HCT116 (cell line): ENCODE measurements around the gene HDGFL3. TPM values are rescaled to one million over a fixed set of nuclear protein-coding genes. Genes with fewer than 3 reads are reported as not detected.

ENCODE experiments used
- ATAC-seq: fragments of 200-7000 bp; cut with Tn5 transposase; 2 replicates; pipeline ENCODE4 v1.9.1; 2020; ENCODE audit warnings: mild to moderate bottlenecking, moderate library complexity
- BruUV-seq: library from RNA; stranded (reverse); fragments of 400-500 nt; replicated peaks from 2 replicates; lab custom pipeline; 2021; lab: Mats Ljungman, UMichigan
- CTCF ChIA-PET: fragments of 300-600 bp; sonication (Branson Sonifier 250); formaldehyde crosslinking; loops from one replicate; lab custom pipeline; 2021; ENCODE audit warnings: antibody characterized with exemption; lab: Charles Lee
- POLR2A ChIA-PET: fragments of 300-600, 350-600 bp; sonication (Branson Sonifier 250); formaldehyde crosslinking; loops from one replicate; lab custom pipeline; 2021; ENCODE audit warnings: antibody characterized with exemption; lab: Charles Lee
- RAD21 ChIA-PET, 2 experiments: fragments of 300-600 bp; sonication (Branson Sonifier 250); formaldehyde crosslinking; loops; one replicate each; lab custom pipeline; 2023; ENCODE audit warnings: low total read pairs in 2 of 2; ENCODE audit not compliant: uncharacterized antibody in 2 of 2, unreplicated experiment in 2 of 2, low non-redundant PET in 1 of 2; lab: Charles Lee
- DNase-seq: peaks from one replicate; pipeline ENCODE4 v3.0.0-alpha.2; 2010; ENCODE audit warnings: low read depth, low spot score
- H2AFZ ChIP-seq: fragments of 200-600 bp; shearing (Covaris generic), sonication (generic); 2 replicates; pipeline ENCODE4 v1.6.1; 2017; ENCODE audit warnings: low read depth, mixed run types, mixed read lengths, antibody characterized with exemption, low read length; ENCODE audit not compliant: poor library complexity, severe bottlenecking
- H3K27ac ChIP-seq: 2 replicates; pipeline ENCODE4 v1.5.1; 2012; ENCODE audit warnings: low read depth, low read length
- H3K27me3 ChIP-seq: fragments of 200-600 bp; sonication (generic); 2 replicates; pipeline ENCODE4 v1.6.1; 2016; ENCODE audit warnings: mixed run types, low read length, mixed read lengths; ENCODE audit not compliant: insufficient read depth
- H3K36me3 ChIP-seq, 2 experiments: fragments of 200-500 bp in 1 of 2; fragments of 200-600 bp in 1 of 2; sonication (Bioruptor generic) in 1 of 2; sonication (generic) in 1 of 2; 2 replicates each; pipeline versions ENCODE4 v1.5.1 to v1.6.1; 2014 to 2016; ENCODE audit warnings: low read length in 2 of 2, inconsistent platforms in 1 of 2, mixed read lengths in 1 of 2, mixed run types in 1 of 2; ENCODE audit not compliant: insufficient read depth in 2 of 2, control insufficient read depth in 1 of 2
- H3K4me1 ChIP-seq, 2 experiments: fragments of 200-600 bp in 1 of 2; sonication (generic) in 1 of 2; 2 replicates each; pipeline versions ENCODE4 v1.5.1 to v1.6.1; 2012 to 2017; ENCODE audit warnings: low read length in 2 of 2, inconsistent platforms in 1 of 2, mild to moderate bottlenecking in 1 of 2, mixed read lengths in 1 of 2, mixed run types in 1 of 2, moderate library complexity in 1 of 2; ENCODE audit not compliant: insufficient read depth in 2 of 2, control insufficient read depth in 1 of 2
- H3K4me2 ChIP-seq: fragments of 200-600 bp; sonication (generic); 2 replicates; pipeline ENCODE4 v1.6.1; 2017; ENCODE audit warnings: mixed run types, low read length, mixed read lengths
- H3K4me3 ChIP-seq, 2 experiments: fragments of 200-600 bp in 1 of 2; sonication (generic) in 1 of 2; replicated peaks in 1 of 2; 2 replicates each; pipeline ENCODE4 v1.5.1; 2011 to 2016; ENCODE audit warnings: low read length in 2 of 2, control low read depth in 1 of 2, low read depth in 1 of 2, mild to moderate bottlenecking in 1 of 2, mixed read lengths in 1 of 2, mixed run types in 1 of 2
- H3K79me2 ChIP-seq: fragments of 200-600 bp; sonication (generic); 2 replicates; pipeline ENCODE4 v1.6.1; 2017; ENCODE audit warnings: mild to moderate bottlenecking, mixed run types, low read length, moderate library complexity, mixed read lengths; ENCODE audit not compliant: insufficient read depth
- H3K9ac ChIP-seq: fragments of 200-600 bp; sonication (generic); 2 replicates; pipeline ENCODE4 v1.6.1; 2016; ENCODE audit warnings: low read length, mixed read lengths
- H3K9me2 ChIP-seq: fragments of 200-600 bp; sonication (generic), shearing (Covaris generic); 2 replicates; pipeline ENCODE4 v1.6.1; 2017; ENCODE audit warnings: mixed run types, mild to moderate bottlenecking, moderate library complexity; ENCODE audit not compliant: insufficient read depth
- H3K9me3 ChIP-seq, 2 experiments: fragments of 200-500 bp in 1 of 2; fragments of 200-600 bp in 1 of 2; sonication (Bioruptor generic) in 1 of 2; sonication (generic) in 1 of 2; 2 replicates each; pipeline ENCODE4 v1.6.1; 2014 to 2017; ENCODE audit warnings: low read length in 2 of 2, mixed read lengths in 2 of 2, inconsistent platforms in 1 of 2, low read depth in 1 of 2, mild to moderate bottlenecking in 1 of 2, mixed run types in 1 of 2, moderate library complexity in 1 of 2; ENCODE audit not compliant: control insufficient read depth in 1 of 2, insufficient read depth in 1 of 2
- H4K20me1 ChIP-seq: fragments of 200-600 bp; sonication (generic), shearing (Covaris generic); 2 replicates; pipeline ENCODE4 v1.6.1; 2017; ENCODE audit warnings: mixed run types, mild to moderate bottlenecking, moderate library complexity; ENCODE audit not compliant: insufficient read depth
- ATF3 ChIP-seq: IDR thresholded peaks from 2 replicates; pipeline ENCODE4 v1.6.1; 2012
- CBX3 ChIP-seq: IDR thresholded peaks from 2 replicates; pipeline ENCODE4 v1.6.1; 2012; ENCODE audit warnings: low read depth
- EZH2 ChIP-seq: fragments of 200-600 bp; sonication (generic); IDR thresholded peaks from 2 replicates; pipeline ENCODE4 v1.6.1; 2017; ENCODE audit warnings: antibody characterized with exemption, mixed run types
- EZH2phosphoT487 ChIP-seq: fragments of 200-600 bp; IDR thresholded peaks from 2 replicates; pipeline ENCODE4 v1.6.1; 2018; ENCODE audit warnings: antibody characterized with exemption, borderline replicate concordance
- JUND ChIP-seq: IDR thresholded peaks from 2 replicates; pipeline ENCODE4 v1.6.1; 2012
- POLR2AphosphoS5 ChIP-seq: IDR thresholded peaks from 2 replicates; pipeline ENCODE4 v1.6.1; 2011; ENCODE audit warnings: mild to moderate bottlenecking, low read depth, low read length, moderate library complexity
- RAD21 ChIP-seq: IDR thresholded peaks from 2 replicates; pipeline ENCODE4 v1.6.1; 2012; ENCODE audit warnings: low read depth, mild to moderate bottlenecking
- SIN3A ChIP-seq: IDR thresholded peaks from 2 replicates; pipeline ENCODE4 v1.6.1; 2012; ENCODE audit warnings: low read depth
- SRF ChIP-seq: IDR thresholded peaks from 2 replicates; pipeline ENCODE4 v1.6.1; 2012; ENCODE audit warnings: low read depth
- TCF7L2 ChIP-seq: IDR thresholded peaks from 2 replicates; pipeline ENCODE4 v1.7.0; 2011; ENCODE audit warnings: borderline replicate concordance, inconsistent platforms; ENCODE audit not compliant: insufficient read depth, insufficient read length; ENCODE audit errors: extremely low read depth
- YY1 ChIP-seq: IDR thresholded peaks from 2 replicates; pipeline ENCODE4 v1.6.1; 2011; ENCODE audit warnings: low read length, low read depth, moderate library complexity, mild to moderate bottlenecking; ENCODE audit not compliant: insufficient replicate concordance; ENCODE audit errors: extremely low read depth
- ZBTB33 ChIP-seq: IDR thresholded peaks from 2 replicates; pipeline ENCODE4 v1.6.1; 2011; ENCODE audit warnings: mild to moderate bottlenecking, low read length, moderate library complexity; ENCODE audit not compliant: insufficient replicate concordance; ENCODE audit errors: extremely low read depth
- ZFX ChIP-seq: fragments of 450-650 bp; IDR thresholded peaks from 2 replicates; pipeline ENCODE4 v1.6.1; 2017
- intact Hi-C: fragments of 100-400 bp; cut with micrococcal nuclease; formaldehyde crosslinking; loops from 2 replicates; pipeline ENCODE4 v1.10.0; 2022
- total RNA-seq: library from RNA; stranded (reverse); gene quantifications from one replicate; pipeline ENCODE4 v1.2.1, GENCODE V29; 2021; ENCODE audit not compliant: unreplicated experiment
- TF ChIP-seq, protein P1 (sequence below): IDR thresholded peaks from 2 replicates; pipeline ENCODE4 v1.6.1; 2012; ENCODE audit warnings: low read depth
- TF ChIP-seq, protein P2 (sequence below), 3 experiments: fragments of 200-600 bp in 1 of 3; sonication (generic) in 1 of 3; IDR thresholded peaks in 2 of 3; conservative IDR thresholded peaks in 1 of 3; 2 replicates each; pipeline ENCODE4 v1.5.1; 2012 to 2017; ENCODE audit warnings: low read depth in 2 of 3, low read length in 2 of 3, antibody characterized with exemption in 1 of 3, borderline replicate concordance in 1 of 3, control low read depth in 1 of 3, mild to moderate bottlenecking in 1 of 3, mixed read lengths in 1 of 3, mixed run types in 1 of 3, moderate library complexity in 1 of 3; ENCODE audit not compliant: insufficient read depth in 1 of 3

The HDGFL3 gene
- total RNA-seq, 1 experiment from 2014 or later: 0.64 TPM

DNA sequence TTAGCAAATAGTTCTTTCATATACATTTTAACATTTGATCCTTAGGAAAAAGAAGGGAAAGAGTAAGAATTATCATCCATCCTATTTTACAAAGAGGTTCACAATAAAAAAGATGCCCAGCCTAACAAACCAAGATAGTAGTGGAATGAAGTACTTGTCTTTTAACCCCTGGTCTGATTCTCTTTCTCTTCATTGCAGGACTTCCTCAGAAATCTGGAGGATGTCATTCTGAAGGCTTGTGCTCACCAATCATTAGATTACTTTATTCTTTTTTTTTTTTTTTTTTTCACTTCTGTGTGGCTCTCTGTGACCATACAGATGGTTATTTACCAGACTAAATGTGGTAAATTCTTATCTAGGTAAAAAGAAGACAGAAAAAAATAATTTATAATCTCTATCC lies 7.0 kb downstream of the HDGFL3 start:
- Histone ChIP-seq H3K27ac (no peak overlapping the region), H3K27me3 (no peaks in the 10 kb centered on the region), H3K9ac (no peak overlapping the region), H3K4me2 (no peak overlapping the region), H3K9me3 (no peaks in the 10 kb centered on the region), H3K4me3 (no peak overlapping the region), H3K9me2 (no peaks in the 10 kb centered on the region), H3K4me1 (no peaks in the 10 kb centered on the region), H4K20me1 (no peaks in the 10 kb centered on the region), H2AFZ (no peak overlapping the region), H3K36me3 (no peaks in the 10 kb centered on the region), H3K79me2 (no peaks in the 10 kb centered on the region)
- TF ChIP-seq JUND (no peak), POLR2AphosphoS5 (no peak), EZH2phosphoT487 (no peak), RAD21 (no peak), ZFX (no peak), SRF (no peak), CBX3 (no peak), ZBTB33 (no peak), SIN3A (no peak), YY1 (no peak), EZH2 (no peak), TCF7L2 (no peak), ATF3 (no peak)
- TF ChIP-seq, protein P1, sequence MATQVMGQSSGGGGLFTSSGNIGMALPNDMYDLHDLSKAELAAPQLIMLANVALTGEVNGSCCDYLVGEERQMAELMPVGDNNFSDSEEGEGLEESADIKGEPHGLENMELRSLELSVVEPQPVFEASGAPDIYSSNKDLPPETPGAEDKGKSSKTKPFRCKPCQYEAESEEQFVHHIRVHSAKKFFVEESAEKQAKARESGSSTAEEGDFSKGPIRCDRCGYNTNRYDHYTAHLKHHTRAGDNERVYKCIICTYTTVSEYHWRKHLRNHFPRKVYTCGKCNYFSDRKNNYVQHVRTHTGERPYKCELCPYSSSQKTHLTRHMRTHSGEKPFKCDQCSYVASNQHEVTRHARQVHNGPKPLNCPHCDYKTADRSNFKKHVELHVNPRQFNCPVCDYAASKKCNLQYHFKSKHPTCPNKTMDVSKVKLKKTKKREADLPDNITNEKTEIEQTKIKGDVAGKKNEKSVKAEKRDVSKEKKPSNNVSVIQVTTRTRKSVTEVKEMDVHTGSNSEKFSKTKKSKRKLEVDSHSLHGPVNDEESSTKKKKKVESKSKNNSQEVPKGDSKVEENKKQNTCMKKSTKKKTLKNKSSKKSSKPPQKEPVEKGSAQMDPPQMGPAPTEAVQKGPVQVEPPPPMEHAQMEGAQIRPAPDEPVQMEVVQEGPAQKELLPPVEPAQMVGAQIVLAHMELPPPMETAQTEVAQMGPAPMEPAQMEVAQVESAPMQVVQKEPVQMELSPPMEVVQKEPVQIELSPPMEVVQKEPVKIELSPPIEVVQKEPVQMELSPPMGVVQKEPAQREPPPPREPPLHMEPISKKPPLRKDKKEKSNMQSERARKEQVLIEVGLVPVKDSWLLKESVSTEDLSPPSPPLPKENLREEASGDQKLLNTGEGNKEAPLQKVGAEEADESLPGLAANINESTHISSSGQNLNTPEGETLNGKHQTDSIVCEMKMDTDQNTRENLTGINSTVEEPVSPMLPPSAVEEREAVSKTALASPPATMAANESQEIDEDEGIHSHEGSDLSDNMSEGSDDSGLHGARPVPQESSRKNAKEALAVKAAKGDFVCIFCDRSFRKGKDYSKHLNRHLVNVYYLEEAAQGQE: no peak
- TF ChIP-seq, protein P2, sequence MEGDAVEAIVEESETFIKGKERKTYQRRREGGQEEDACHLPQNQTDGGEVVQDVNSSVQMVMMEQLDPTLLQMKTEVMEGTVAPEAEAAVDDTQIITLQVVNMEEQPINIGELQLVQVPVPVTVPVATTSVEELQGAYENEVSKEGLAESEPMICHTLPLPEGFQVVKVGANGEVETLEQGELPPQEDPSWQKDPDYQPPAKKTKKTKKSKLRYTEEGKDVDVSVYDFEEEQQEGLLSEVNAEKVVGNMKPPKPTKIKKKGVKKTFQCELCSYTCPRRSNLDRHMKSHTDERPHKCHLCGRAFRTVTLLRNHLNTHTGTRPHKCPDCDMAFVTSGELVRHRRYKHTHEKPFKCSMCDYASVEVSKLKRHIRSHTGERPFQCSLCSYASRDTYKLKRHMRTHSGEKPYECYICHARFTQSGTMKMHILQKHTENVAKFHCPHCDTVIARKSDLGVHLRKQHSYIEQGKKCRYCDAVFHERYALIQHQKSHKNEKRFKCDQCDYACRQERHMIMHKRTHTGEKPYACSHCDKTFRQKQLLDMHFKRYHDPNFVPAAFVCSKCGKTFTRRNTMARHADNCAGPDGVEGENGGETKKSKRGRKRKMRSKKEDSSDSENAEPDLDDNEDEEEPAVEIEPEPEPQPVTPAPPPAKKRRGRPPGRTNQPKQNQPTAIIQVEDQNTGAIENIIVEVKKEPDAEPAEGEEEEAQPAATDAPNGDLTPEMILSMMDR (IDR thresholded peaks at IDR 0.05 in 2 of 3, conservative IDR thresholded peaks at IDR 0.05 in 1 of 3; ENCODE audit: borderline replicate concordance in 1 of 3, insufficient read depth in 1 of 3, low read depth in 2 of 3, low read length in 2 of 3): no peak
- intact Hi-C loops: no loop called here
- CTCF ChIA-PET: no interaction called here
- DNase-seq (no peak), ATAC-seq (no peak)
- POLR2A ChIA-PET: no interaction called here
- RAD21 ChIA-PET: no interaction called here
- BruUV-seq: no TSS peak
